AG10803 (cell line): Measurements from ENCODE around the gene FAU.

ENCODE experiments used
- DNase-seq: peaks from one replicate; pipeline ENCODE4 v3.0.0; 2010; ENCODE audit warnings: low read depth
- H3K4me3 ChIP-seq: 2 replicates; pipeline ENCODE4 v1.5.1; 2011; ENCODE audit warnings: mild to moderate bottlenecking, low read length, control low read depth
- TF ChIP-seq, protein P1 (sequence below): conservative IDR thresholded peaks from 2 replicates; pipeline ENCODE4 v1.5.1; 2011; ENCODE audit warnings: mild to moderate bottlenecking, low read length, control low read depth, inconsistent platforms

FAU gene

DNA sequence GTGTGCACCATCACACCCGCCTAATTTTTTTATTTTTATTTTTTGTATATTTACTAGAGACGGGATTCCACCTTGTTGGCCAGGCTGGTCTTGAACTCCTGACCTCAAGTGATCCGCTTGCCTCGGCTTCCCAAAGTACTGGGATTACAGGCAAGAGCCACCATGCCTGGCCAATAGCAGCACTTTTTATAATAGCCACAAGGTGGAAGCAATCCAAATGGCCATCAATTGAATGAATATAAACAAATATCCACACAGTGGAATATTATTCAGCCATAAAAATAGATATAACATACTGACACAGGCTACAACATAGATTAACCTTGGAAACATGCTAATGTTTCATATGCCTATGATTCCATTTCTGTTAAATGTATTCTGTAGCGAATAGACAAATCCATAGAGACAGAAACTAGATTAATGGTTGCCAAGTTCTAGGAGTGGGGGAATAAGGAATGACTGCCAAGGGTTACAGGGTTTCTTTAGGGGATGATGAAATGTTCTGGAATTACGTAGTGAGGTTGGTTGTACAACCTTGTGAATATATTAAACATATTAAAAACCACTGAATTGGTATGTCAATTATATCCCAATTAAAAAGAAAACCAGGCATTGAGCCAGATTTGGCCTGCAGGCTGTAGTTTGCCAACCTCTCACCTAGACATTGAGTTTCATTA lies 21.1 kb downstream of the FAU start:
- TF ChIP-seq, protein P1, sequence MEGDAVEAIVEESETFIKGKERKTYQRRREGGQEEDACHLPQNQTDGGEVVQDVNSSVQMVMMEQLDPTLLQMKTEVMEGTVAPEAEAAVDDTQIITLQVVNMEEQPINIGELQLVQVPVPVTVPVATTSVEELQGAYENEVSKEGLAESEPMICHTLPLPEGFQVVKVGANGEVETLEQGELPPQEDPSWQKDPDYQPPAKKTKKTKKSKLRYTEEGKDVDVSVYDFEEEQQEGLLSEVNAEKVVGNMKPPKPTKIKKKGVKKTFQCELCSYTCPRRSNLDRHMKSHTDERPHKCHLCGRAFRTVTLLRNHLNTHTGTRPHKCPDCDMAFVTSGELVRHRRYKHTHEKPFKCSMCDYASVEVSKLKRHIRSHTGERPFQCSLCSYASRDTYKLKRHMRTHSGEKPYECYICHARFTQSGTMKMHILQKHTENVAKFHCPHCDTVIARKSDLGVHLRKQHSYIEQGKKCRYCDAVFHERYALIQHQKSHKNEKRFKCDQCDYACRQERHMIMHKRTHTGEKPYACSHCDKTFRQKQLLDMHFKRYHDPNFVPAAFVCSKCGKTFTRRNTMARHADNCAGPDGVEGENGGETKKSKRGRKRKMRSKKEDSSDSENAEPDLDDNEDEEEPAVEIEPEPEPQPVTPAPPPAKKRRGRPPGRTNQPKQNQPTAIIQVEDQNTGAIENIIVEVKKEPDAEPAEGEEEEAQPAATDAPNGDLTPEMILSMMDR: no peak

DNA sequence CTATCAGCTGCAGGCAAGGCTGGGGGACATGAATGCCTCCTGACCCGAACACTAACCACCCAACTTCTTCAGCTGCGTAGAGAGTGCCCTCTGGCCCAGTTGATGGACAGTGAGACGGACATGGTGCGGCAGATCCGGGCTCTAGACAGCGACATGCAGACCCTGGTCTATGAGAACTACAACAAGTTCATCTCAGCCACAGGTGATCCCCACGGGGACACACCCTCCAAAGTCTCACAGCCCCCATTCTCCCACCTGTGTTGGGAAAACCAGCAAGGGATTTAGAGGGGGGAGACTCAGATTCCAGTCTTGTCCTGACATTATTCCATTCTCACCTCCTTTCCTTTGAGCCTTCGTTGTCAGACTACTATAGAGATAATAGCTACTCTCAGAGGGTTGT lies 25.0 kb downstream of the FAU start:
- TF ChIP-seq, protein P1: no peak
- DNase-seq: no peak
- peak overlapping the region; percentile 85 for H3K4me3 ChIP-seq

More for the DNA sequence above, 21.1 kb downstream of the FAU start:
- DNase-seq: no peak
- no peak overlapping the region for H3K4me3 ChIP-seq

DNA sequence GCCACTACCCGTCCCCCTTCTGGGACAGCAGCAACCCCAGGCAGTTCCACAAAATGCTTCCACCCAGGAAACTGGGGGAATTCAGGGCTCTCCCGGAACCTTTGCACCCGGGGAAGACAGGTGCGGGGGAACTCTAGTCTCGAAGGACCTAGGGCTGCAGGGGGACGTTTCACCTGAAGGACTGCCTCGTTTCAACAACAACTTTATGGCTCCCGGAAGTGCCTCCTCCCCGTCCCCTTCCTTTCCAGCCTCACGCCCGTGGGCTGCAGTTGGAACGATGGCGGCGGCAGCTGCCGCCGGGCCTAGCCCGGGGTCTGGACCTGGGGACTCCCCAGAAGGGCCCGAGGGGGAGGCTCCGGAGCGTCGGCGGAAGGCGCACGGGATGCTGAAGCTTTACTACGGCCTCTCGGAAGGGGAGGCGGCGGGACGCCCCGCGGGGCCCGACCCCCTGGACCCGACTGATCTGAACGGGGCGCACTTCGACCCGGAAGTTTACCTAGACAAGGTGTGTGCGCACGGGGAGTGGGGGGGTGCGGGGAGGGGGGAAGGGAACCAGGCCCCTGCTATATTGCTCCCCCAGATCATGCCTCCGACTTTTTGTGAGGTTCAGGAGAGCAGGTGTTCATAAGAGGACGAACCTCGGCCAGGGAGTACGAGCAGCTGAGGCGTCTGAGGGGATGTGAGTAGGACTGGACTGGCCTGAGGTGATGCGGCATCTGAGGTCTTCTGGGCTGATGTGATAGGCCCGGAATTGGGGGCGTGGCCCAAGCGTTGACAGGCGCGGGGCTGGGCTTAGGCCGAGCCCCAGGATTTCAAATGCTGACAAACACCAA lies 25.7 kb downstream of the FAU start, which contains the start of gene VPS51:
Gene VPS51 (plus strand): TSS at position 241 of the 833 bp plus-strand sequence. CDS start 37 bp downstream, at position 278.
- TF ChIP-seq, protein P1: no peak
- peak within 1 kb of the TSS; percentile 85 for H3K4me3 ChIP-seq
- peak; percentile 89 for DNase-seq

DNA sequence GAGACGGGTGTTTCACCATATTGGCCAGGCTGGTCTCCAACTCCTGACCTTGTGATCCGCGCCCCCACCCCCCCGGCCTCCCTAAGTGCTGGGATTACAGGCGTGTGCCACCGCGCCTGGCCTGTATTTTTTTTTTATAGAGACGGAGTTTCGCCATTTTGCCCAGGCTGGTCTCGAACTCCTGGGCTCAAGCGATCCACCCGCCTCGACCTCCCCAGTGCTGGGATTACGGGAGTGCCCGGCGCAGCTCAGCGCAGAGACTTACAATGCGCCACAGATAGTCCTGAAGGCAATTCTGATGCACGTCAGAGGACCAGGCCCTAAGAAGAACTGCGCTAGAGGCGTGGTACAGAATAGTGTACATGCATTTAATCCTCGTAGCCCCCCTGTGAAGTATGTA lies 26.5 kb downstream of the FAU start:
- TF ChIP-seq, protein P1: no peak
- DNase-seq: no peak

DNA sequence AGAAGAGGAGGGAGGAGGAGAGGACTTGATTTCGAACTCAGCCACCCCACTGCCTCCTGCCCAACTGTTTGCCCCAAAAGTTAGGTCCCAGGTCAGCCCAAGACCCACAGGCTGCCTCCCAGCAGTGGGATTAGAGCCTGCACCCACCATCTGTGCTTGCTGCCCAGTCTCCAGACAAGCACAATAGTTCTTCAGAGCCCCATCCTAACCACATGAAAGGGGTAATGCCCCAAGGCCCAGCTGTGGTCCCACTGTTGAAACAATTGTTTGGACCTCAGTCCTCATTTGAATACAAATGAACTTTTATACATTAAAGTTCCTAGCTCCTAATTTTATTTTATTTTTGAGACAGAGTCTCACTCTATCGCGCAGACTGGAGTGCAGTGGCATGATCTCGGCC lies 31.3 kb downstream of the FAU start:
- TF ChIP-seq, protein P1: no peak
- no peak for DNase-seq

More for the DNA sequence above, 26.5 kb downstream of the FAU start:
- peak overlapping the region; percentile 85 for H3K4me3 ChIP-seq

DNA sequence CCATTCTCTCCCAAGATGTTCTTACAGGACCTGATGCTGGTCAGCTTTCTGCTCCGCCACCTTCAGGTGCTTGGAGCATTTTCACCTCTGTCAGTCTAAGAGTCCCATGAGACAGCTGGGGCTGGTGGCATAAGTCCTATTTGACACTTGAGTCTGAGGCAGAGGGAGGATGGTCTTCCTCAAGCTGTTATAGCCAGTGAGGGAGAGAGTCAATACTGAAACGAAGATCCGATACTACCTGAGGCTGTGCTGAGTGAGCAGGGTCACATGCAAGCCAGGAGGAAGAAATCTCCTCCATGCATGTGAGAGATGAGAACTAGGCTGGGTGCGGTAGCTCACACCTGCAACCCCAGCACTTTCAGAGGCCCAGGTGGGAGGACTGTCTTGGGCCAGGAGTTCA lies 32.3 kb downstream of the FAU start:
- TF ChIP-seq, protein P1: no peak
- DNase-seq: no peak
- no peak overlapping the region for H3K4me3 ChIP-seq

More for the DNA sequence above, 31.3 kb downstream of the FAU start:
- H3K4me3 ChIP-seq: no peak overlapping the region

DNA sequence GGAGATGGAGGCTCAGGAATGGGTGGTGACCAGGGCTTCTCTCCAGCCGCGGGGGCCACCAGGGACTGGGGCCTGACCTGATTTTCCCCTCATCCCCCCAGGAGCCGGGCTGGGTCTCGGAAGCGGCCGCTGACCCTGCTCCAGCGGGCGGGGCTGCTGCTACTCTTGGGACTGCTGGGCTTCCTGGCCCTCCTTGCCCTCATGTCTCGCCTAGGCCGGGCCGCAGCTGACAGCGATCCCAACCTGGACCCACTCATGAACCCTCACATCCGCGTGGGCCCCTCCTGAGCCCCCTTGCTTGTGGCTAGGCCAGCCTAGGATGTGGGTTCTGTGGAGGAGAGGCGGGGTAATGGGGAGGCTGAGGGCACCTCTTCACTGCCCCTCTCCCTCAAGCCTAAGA lies 34.1 kb downstream of the FAU start:
- no peak for DNase-seq
- TF ChIP-seq, protein P1: no peak

More for the DNA sequence above, 34.1 kb downstream of the FAU start:
- H3K4me3 ChIP-seq: no peak overlapping the region
